ENCODE measurements around the gene APOL5. TPM values are rescaled to one million over a fixed set of nuclear protein-coding genes. Genes with fewer than 3 reads are reported as not detected.

APOL5 gene
- total RNA-seq, 4 donors from 2014 or later = not detected

GRCh38 chr22:35708917-35709316 lies 8.8 kb upstream of the APOL5 start:
- ATAC-seq (ENCODE audit: low FRiP score) (no peak), DNase-seq (ENCODE audit: low spot score) (no peak)
- TF ChIP-seq, protein P1, sequence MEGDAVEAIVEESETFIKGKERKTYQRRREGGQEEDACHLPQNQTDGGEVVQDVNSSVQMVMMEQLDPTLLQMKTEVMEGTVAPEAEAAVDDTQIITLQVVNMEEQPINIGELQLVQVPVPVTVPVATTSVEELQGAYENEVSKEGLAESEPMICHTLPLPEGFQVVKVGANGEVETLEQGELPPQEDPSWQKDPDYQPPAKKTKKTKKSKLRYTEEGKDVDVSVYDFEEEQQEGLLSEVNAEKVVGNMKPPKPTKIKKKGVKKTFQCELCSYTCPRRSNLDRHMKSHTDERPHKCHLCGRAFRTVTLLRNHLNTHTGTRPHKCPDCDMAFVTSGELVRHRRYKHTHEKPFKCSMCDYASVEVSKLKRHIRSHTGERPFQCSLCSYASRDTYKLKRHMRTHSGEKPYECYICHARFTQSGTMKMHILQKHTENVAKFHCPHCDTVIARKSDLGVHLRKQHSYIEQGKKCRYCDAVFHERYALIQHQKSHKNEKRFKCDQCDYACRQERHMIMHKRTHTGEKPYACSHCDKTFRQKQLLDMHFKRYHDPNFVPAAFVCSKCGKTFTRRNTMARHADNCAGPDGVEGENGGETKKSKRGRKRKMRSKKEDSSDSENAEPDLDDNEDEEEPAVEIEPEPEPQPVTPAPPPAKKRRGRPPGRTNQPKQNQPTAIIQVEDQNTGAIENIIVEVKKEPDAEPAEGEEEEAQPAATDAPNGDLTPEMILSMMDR (IDR thresholded peaks at IDR 0.05) = no peak

- ATAC-seq (ENCODE audit: low FRiP score) = no peak
- DNase-seq (ENCODE audit: low spot score) = no peak
- TF ChIP-seq, protein P1 (IDR thresholded peaks at IDR 0.05) = no peak
Measured at GRCh38 chr22:35711336-35711735, 6.3 kb upstream of the APOL5 start.

- TF ChIP-seq, protein P1 (IDR thresholded peaks at IDR 0.05) = no peak
- ATAC-seq (ENCODE audit: low FRiP score) (no peak), DNase-seq (ENCODE audit: low spot score) (no peak)
Measured at GRCh38 chr22:35712672-35713071, 5.0 kb upstream of the APOL5 start.

- TF ChIP-seq, protein P1 (IDR thresholded peaks at IDR 0.05) = no peak
- ATAC-seq (ENCODE audit: low FRiP score) = no peak
- no peak for DNase-seq (ENCODE audit: low spot score)
Measured at GRCh38 chr22:35719212-35719875, 1.7 kb downstream of the APOL5 start.

DNA sequence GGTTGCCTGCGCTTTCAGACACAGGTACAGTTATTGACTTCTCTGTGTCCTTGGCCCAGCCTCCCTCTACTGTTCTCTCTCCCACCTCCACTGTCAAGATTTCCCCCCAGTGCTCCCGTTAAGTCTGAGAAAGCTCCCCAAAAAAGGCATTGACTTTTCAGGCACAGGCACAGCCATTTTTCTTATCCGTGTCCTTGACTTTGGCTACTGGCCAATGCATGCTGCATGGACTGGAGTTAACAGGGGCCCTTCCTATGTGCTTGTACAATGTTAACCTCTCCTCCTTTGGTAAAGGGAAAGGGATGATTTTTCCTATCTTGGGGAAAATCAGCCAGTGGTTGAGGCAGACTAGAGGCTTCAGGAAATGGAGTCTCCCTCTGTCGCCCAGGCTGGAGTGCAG lies 4.3 kb downstream of the APOL5 start:
- DNase-seq (ENCODE audit: low spot score) (no peak), ATAC-seq (ENCODE audit: low FRiP score) (no peak)
- TF ChIP-seq, protein P1 (IDR thresholded peaks at IDR 0.05) = no peak

DNA sequence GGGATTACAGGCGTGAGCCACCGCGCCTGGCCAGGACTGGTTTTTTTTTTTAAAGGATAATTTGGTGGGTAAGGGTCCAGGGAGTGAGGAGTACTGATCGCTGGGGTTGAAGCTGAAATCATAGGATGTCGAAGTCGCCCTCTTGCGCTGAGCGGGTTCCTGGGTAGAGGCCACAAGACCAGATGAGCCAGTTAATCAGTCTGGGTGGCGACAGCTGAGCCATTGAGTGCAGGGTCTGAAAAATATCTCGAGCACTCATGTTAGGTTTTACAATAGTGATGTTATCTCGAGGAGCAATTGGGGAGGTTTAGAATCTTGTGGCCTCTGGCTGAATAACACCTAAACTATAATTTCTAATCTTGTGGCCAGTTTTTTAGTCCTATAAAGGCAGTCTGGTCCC lies 7.8 kb downstream of the APOL5 start:
- ATAC-seq (ENCODE audit: low FRiP score) (no peak), DNase-seq (ENCODE audit: low spot score) (no peak)
- TF ChIP-seq, protein P1 (IDR thresholded peaks at IDR 0.05) = no peak

DNA sequence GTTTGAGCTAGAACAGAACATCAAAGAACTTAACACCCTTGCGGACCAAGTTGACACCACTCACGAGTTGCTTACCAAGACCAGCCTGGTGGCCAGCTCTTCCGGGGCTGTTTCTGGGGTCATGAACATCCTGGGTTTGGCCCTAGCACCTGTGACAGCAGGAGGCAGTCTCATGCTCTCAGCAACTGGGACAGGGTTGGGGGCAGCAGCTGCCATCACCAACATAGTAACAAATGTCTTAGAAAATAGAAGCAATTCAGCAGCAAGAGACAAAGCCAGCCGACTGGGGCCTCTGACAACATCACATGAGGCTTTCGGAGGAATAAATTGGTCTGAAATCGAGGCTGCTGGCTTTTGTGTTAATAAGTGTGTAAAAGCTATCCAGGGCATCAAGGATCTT lies 8.7 kb downstream of the APOL5 start:
- DNase-seq (ENCODE audit: low spot score) (no peak), ATAC-seq (ENCODE audit: low FRiP score) (no peak)
- TF ChIP-seq, protein P1 (IDR thresholded peaks at IDR 0.05) = no peak

Measured in omental fat pad (tissue), 4 donors.